Measurements from ENCODE around the gene FOXQ1.

The FOXQ1 gene

GRCh38 chr6:1362643-1363042, 50.7 kb downstream of the FOXQ1 start:
- no peak for DNase-seq (ENCODE audit: low read depth in 2 of 2)
- TF ChIP-seq CTCF (IDR thresholded peaks at IDR 0.05; ENCODE audit: low read depth, low read length): no peak
- H3K4me3 ChIP-seq (replicated peaks in 1 of 2; ENCODE audit: low read depth in 2 of 2, low read length in 2 of 2): no peak overlapping the region

DNA sequence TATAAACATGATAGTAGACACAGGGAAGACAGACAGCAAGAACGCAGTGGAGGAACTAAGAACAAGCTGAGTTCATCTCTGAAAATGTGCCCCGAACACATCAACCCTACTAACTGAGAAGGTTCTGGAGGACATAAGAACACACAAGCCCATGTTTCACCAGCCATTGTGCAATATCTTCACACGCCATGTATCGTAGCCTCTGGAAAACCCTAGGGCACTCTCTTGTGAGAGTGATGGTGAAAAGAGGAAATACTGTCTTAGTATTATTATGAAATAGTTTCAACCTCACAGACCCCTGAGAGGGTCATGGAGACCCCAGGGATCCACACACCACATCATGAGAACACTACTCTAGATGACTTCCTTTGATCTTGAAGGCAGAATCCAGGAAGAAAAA, 51.4 kb downstream of the FOXQ1 start:
- no peak for DNase-seq (ENCODE audit: low read depth in 2 of 2)
- no peak for TF ChIP-seq CTCF (IDR thresholded peaks at IDR 0.05; ENCODE audit: low read depth, low read length)
- no peak overlapping the region for H3K4me3 ChIP-seq (replicated peaks in 1 of 2; ENCODE audit: low read depth in 2 of 2, low read length in 2 of 2)

GRCh38 chr6:1363729-1364572, 52.1 kb downstream of the FOXQ1 start:
- TF ChIP-seq CTCF (IDR thresholded peaks at IDR 0.05; ENCODE audit: low read depth, low read length): no peak
- DNase-seq (ENCODE audit: low read depth in 2 of 2): no peak
- no peak overlapping the region for H3K4me3 ChIP-seq (replicated peaks in 1 of 2; ENCODE audit: low read depth in 2 of 2, low read length in 2 of 2)
